Measurements from ENCODE around the gene MIS18A.

- no peak for TF ChIP-seq CTCF (IDR thresholded peaks at IDR 0.05)
- TF ChIP-seq POLR2A (IDR thresholded peaks at IDR 0.05): no peak
Observed at GRCh38 chr21:32321480-32321879, 42.6 kb upstream of the MIS18A start.
